Endodermal cell (in vitro differentiated cells): ENCODE data around the gene ATXN1. TPM values are rescaled to one million over a fixed set of nuclear protein-coding genes. Genes with fewer than 3 reads are reported as not detected.

Source experiments
- DNase-seq: peaks from one replicate; pipeline ENCODE4 v3.0.0-alpha.2; 2017
- H3K27ac ChIP-seq: 2 replicates; pipeline ENCODE4 v1.5.1; 2013; ENCODE audit warnings: mild to moderate bottlenecking, low read depth, low read length, moderate library complexity
- H3K27me3 ChIP-seq: 2 replicates; pipeline ENCODE4 v1.6.1; 2013; ENCODE audit warnings: mild to moderate bottlenecking, low read length, moderate library complexity; ENCODE audit not compliant: insufficient read depth, control insufficient read depth, poor library complexity, severe bottlenecking
- H3K36me3 ChIP-seq: 2 replicates; pipeline ENCODE4 v1.7.0; 2013; ENCODE audit warnings: mild to moderate bottlenecking, low read length, moderate library complexity; ENCODE audit not compliant: control insufficient read depth, insufficient read depth
- H3K4me1 ChIP-seq: one replicate; pipeline ENCODE4 v1.7.0; 2013; ENCODE audit warnings: low read length; ENCODE audit not compliant: control insufficient read depth, insufficient read depth
- H3K4me3 ChIP-seq: 2 replicates; pipeline ENCODE4 v1.5.1; 2013; ENCODE audit warnings: mild to moderate bottlenecking, low read length, moderate library complexity
- H3K9ac ChIP-seq: 2 replicates; pipeline ENCODE4 v1.6.1; 2013; ENCODE audit warnings: mild to moderate bottlenecking, low read length, moderate library complexity; ENCODE audit not compliant: poor library complexity, severe bottlenecking; ENCODE audit errors: extremely low read depth
- H3K9me3 ChIP-seq: 2 replicates; pipeline ENCODE4 v1.6.1; 2013; ENCODE audit warnings: mild to moderate bottlenecking, low read length, moderate library complexity; ENCODE audit not compliant: control insufficient read depth
- H3K27ac Mint-ChIP-seq: 2 replicates; pipeline ENCODE4 v1.8.0; 2020; ENCODE audit warnings: mixed read lengths
- H3K27me3 Mint-ChIP-seq: 2 replicates; pipeline ENCODE4 v1.8.0; 2021; ENCODE audit warnings: mild to moderate bottlenecking, mixed read lengths; ENCODE audit not compliant: insufficient read depth
- H3K36me3 Mint-ChIP-seq: 2 replicates; pipeline ENCODE4 v1.8.0; 2020; ENCODE audit warnings: low read depth, mixed read lengths
- H3K4me1 Mint-ChIP-seq: 2 replicates; pipeline ENCODE4 v1.8.0; 2020; ENCODE audit warnings: mixed read lengths
- H3K4me3 Mint-ChIP-seq: 2 replicates; pipeline ENCODE4 v1.8.0; 2020; ENCODE audit warnings: mild to moderate bottlenecking, moderate library complexity, mixed read lengths
- H3K9me3 Mint-ChIP-seq: 2 replicates; pipeline ENCODE4 v1.8.0; 2020; ENCODE audit warnings: mild to moderate bottlenecking, mixed read lengths
- WGBS, 2 experiments: methylation state at CpG; one replicate each; pipeline versions ENCODE4 v1.1.5 to v1.1.7; 2013; ENCODE audit warnings: missing lambda C conversion rate in 2 of 2, mixed read lengths in 1 of 2; ENCODE audit not compliant: insufficient coverage in 1 of 2, insufficient read length in 1 of 2; 5-methylcytosine and 5-hydroxymethylcytosine counted together
- total RNA-seq, 2 donors: library from RNA; stranded (reverse); fragmentation: NEBNext Ultra II Directional in 1 of 2; extraction: Animal tissue kit (Norgen Biotek cat#: 25700) in 1 of 2; gene quantifications; 2 replicates in 1 of 2; 3 replicates in 1 of 2; pipeline ENCODE4 v1.2.1, GENCODE V29; 2021
- TF ChIP-seq, protein P1 (sequence below): fragments of 200-600 bp; sonication (generic); conservative IDR thresholded peaks from 2 replicates; pipeline ENCODE4 v1.5.0; 2021; ENCODE audit warnings: antibody characterized with exemption, mild to moderate bottlenecking

The ATXN1 gene
- total RNA-seq, 2 donors from 2014 or later: 10.4 to 15.9 TPM

- no peak overlapping the region for H3K4me3 ChIP-seq
- H3K4me1 Mint-ChIP-seq: no peaks in the 10 kb centered on the region
- no peaks in the 10 kb centered on the region for H3K9me3 ChIP-seq
- H3K4me3 Mint-ChIP-seq: no peak overlapping the region
- no peaks in the 10 kb centered on the region for H3K27me3 Mint-ChIP-seq
- no peak overlapping the region for H3K9ac ChIP-seq
- no peaks in the 10 kb centered on the region for H3K27me3 ChIP-seq
- H3K27ac Mint-ChIP-seq: no peak overlapping the region
- no peak for DNase-seq
- TF ChIP-seq, protein P1, sequence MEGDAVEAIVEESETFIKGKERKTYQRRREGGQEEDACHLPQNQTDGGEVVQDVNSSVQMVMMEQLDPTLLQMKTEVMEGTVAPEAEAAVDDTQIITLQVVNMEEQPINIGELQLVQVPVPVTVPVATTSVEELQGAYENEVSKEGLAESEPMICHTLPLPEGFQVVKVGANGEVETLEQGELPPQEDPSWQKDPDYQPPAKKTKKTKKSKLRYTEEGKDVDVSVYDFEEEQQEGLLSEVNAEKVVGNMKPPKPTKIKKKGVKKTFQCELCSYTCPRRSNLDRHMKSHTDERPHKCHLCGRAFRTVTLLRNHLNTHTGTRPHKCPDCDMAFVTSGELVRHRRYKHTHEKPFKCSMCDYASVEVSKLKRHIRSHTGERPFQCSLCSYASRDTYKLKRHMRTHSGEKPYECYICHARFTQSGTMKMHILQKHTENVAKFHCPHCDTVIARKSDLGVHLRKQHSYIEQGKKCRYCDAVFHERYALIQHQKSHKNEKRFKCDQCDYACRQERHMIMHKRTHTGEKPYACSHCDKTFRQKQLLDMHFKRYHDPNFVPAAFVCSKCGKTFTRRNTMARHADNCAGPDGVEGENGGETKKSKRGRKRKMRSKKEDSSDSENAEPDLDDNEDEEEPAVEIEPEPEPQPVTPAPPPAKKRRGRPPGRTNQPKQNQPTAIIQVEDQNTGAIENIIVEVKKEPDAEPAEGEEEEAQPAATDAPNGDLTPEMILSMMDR: no peak
- H3K36me3 Mint-ChIP-seq: no peaks in the 10 kb centered on the region
- 84 to 100% methylated on average over 2 of the region's 2 CpGs for WGBS, 2 experiments
- H3K4me1 ChIP-seq: no peaks in the 10 kb centered on the region
- H3K9me3 Mint-ChIP-seq: no peaks in the 10 kb centered on the region
- H3K36me3 ChIP-seq: no peaks in the 10 kb centered on the region
- H3K27ac ChIP-seq: no peak overlapping the region
These were observed 196.8 kb downstream of the ATXN1 start for GRCh38 chr6:16564436-16564835.

DNA sequence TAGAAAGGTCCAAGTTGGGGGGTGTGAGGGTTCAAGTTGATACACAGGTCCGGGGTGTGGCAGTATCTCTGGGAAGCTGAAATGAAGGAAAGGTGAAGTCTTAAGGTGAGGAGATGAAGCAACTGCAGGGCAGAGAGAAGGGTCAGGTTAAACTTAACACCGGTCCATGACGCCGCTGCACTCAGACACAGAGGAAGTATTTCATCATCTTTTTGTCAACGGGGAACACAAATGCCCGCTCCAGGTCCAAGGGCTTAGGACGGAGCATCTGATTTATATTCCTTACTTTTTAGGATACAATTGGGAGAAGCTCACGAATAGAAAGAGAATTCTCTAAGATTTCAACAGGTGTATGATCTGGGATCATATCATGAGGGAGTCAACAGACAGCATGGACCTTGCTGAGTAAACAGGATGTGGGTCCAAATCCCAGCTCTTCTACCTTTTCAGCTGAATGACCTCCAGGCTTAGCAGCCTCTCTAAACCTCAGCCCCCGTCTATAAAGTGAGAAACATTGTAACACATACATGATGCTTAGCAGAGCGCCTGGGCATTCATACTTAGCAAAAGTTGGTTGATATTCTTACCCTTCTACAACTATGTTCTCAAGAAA lies 197.5 kb downstream of the ATXN1 start:
- Histone ChIP-seq H3K27me3 (no peaks in the 10 kb centered on the region), H3K9ac (no peak overlapping the region), H3K36me3 (no peaks in the 10 kb centered on the region), H3K4me3 (no peak overlapping the region), H3K27ac (no peak overlapping the region), H3K9me3 (no peaks in the 10 kb centered on the region), H3K4me1 (no peaks in the 10 kb centered on the region)
- H3K4me3 Mint-ChIP-seq: no peak overlapping the region
- TF ChIP-seq, protein P1: no peak
- no peak overlapping the region for H3K27ac Mint-ChIP-seq
- no peak for DNase-seq
- H3K36me3 Mint-ChIP-seq: no peaks in the 10 kb centered on the region
- no peaks in the 10 kb centered on the region for H3K27me3 Mint-ChIP-seq
- 92 to 96% methylated on average over 4 to 10 of the region's 10 CpGs for whole genome bisulfite sequencing, 2 experiments
- no peaks in the 10 kb centered on the region for H3K4me1 Mint-ChIP-seq
- no peaks in the 10 kb centered on the region for H3K9me3 Mint-ChIP-seq

DNA sequence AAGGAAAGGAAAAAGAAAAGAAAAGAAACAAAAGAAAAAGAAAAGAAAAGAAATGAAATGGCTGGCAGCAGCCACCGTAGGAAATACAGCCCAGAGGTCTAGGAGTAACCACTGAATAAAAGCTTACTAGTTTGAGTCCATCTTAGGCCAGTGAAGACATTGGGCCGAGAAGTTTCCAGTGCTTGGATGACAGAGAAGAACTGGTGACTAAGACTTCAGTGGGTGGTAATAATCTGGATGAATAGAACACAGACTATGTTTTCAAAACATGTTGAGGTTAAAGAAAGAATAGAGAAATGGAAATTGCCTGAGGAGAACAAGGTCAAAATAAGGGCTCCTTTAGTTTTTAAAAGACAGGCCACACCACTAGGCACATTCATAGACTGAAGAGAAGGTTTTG lies 198.8 kb downstream of the ATXN1 start:
- no peaks in the 10 kb centered on the region for H3K27me3 ChIP-seq
- no peak overlapping the region for H3K27ac ChIP-seq
- H3K9ac ChIP-seq: no peak overlapping the region
- Mint-ChIP-seq H3K27me3 (no peaks in the 10 kb centered on the region), H3K9me3 (no peaks in the 10 kb centered on the region), H3K4me3 (no peak overlapping the region), H3K27ac (no peak overlapping the region), H3K36me3 (no peaks in the 10 kb centered on the region), H3K4me1 (no peaks in the 10 kb centered on the region)
- TF ChIP-seq, protein P1: no peak
- no peaks in the 10 kb centered on the region for H3K4me1 ChIP-seq
- H3K9me3 ChIP-seq: no peaks in the 10 kb centered on the region
- WGBS, 2 experiments: 90 to 100% methylated on average over 2 of the region's 2 CpGs
- H3K4me3 ChIP-seq: no peak overlapping the region
- no peaks in the 10 kb centered on the region for H3K36me3 ChIP-seq
- DNase-seq: no peak
